B cell (primary cell): Measurements from ENCODE around the gene HPF1.

Source experiments
- CTCF ChIP-seq: fragments of 200-600 bp; IDR thresholded peaks from one replicate; pipeline ENCODE4 v1.8.0; 2022; ENCODE audit warnings: antibody characterized with exemption, mild to moderate bottlenecking
- EZH2 ChIP-seq: IDR thresholded peaks from 2 replicates; pipeline ENCODE4 v1.6.1; 2012; ENCODE audit warnings: borderline replicate concordance, low read depth, mild to moderate bottlenecking, moderate library complexity, low read length; ENCODE audit not compliant: insufficient read depth, poor library complexity, severe bottlenecking

- TF ChIP-seq CTCF (no peak), EZH2 (no peak)
Observed at GRCh38 chr4:169756971-169757574, 671 bp downstream of the HPF1 start.
